K562 (cell line): ENCODE measurements around the gene FSTL4. TPM values are rescaled to one million over a fixed set of nuclear protein-coding genes. Genes with fewer than 3 reads are reported as not detected.

Experiments
- C11orf30 ChIP-seq: fragments of 450-650 bp; IDR thresholded peaks from 2 replicates; pipeline ENCODE4 v1.6.1; 2016; ENCODE audit warnings: low read depth, mild to moderate bottlenecking
- COPS2 ChIP-seq: fragments of 450-650 bp; conservative IDR thresholded peaks from 2 replicates; pipeline ENCODE4 v1.6.1; 2016; ENCODE audit warnings: mild to moderate bottlenecking, moderate library complexity
- NEUROD1 ChIP-seq: fragments of 150-350 bp; IDR thresholded peaks from 2 replicates; pipeline ENCODE4 v1.6.1; 2014; ENCODE audit warnings: borderline replicate concordance, low read length, low read depth; ENCODE audit not compliant: partially characterized antibody
- ZNF121 ChIP-seq: sonication (generic); formaldehyde crosslinking; conservative IDR thresholded peaks from 2 replicates; pipeline ENCODE4 v1.8.0; 2022; ENCODE audit warnings: missing genetic modification reagents
- ZNF431 ChIP-seq: sonication (generic); formaldehyde crosslinking; IDR thresholded peaks from 2 replicates; pipeline ENCODE4 v1.8.0; 2022; ENCODE audit warnings: mild to moderate bottlenecking, missing genetic modification reagents
- ZNF584 ChIP-seq: fragments of 200-800 bp; sonication (Bioruptor generic); IDR thresholded peaks from 2 replicates; pipeline ENCODE4 v1.6.1; 2016; ENCODE audit warnings: low read depth, mild to moderate bottlenecking, missing genetic modification characterization, missing compliant biosample characterization
- polyA plus RNA-seq, 8 experiments: library from polyadenylated mRNA; depleted of rRNA in 4 of 8; stranded (reverse) in 5 of 8; unstranded in 3 of 8; fragments of >200 nt; fragmentation: Nextera tagmentation in 2 of 8; fragmentation: Illumina TruSeq in 1 of 8; extraction: Ambion mirVana in 2 of 8; extraction: Trizol in 1 of 8; gene quantifications; 2 replicates each; pipeline versions ENCODE4 v1.2.1 to v1.2.3, GENCODE V29; 2011 to 2014; ENCODE audit warnings: inconsistent platforms in 1 of 8, missing spikeins in 1 of 8
- total RNA-seq, 7 experiments: library from RNA; depleted of rRNA in 6 of 7; stranded (reverse); fragments of >200 nt in 6 of 7; fragmentation: Illumina TruSeq in 2 of 7; extraction: Trizol in 2 of 7; gene quantifications; 2 replicates each; pipeline versions ENCODE4 v1.2.1 to v1.2.3, GENCODE V29; 2011 to 2021; ENCODE audit warnings: low replicate concordance in 1 of 7
- TF ChIP-seq, protein P1 (sequence below): fragments of 250-450 bp; sonication (Bioruptor Pico); IDR thresholded peaks from 2 replicates; pipeline ENCODE4 v1.5.0; 2022; ENCODE audit warnings: mild to moderate bottlenecking
- TF ChIP-seq, protein P2 (sequence below): sonication (generic); formaldehyde crosslinking; IDR thresholded peaks from 2 replicates; pipeline ENCODE4 v1.9.0; 2022; ENCODE audit warnings: mild to moderate bottlenecking, missing genetic modification reagents
- TF ChIP-seq, protein P3 (sequence below): fragments of 450-650 bp; IDR thresholded peaks from 2 replicates; pipeline ENCODE4 v1.6.1; 2016; ENCODE audit warnings: antibody characterized with exemption
- TF ChIP-seq, protein P4 (sequence below): fragments of 250-450 bp; sonication (Bioruptor Pico); IDR thresholded peaks from 2 replicates; pipeline ENCODE4 v1.8.0; 2021; ENCODE audit warnings: mild to moderate bottlenecking, moderate library complexity

The FSTL4 gene
- total and polyA plus RNA-seq, 9 of the 15 experiments (the other 6 are each of a cell fraction or from before 2014, with no cell fraction given) = 0.08 to 0.18 (median 0.10) TPM; not detected in 5

DNA sequence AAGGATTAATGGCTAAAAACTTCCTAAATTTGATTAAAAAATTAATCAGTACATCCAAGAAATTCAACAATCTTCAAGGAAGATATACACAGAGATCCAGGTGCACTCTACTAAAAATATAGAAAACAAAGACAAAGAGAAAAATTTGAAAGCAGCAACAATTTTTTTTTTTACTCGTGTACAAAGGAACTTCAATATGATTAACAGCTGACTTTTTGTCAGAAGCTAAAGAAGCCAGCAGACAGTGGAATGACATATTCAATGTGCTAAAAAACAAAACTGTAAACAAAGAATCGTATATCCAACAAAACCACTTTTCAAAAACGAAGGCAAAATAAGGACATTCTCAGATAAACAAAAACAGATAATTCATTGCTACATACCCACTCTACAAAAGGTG lies 234.6 kb downstream of the FSTL4 start (continued):
- TF ChIP-seq, protein P1, sequence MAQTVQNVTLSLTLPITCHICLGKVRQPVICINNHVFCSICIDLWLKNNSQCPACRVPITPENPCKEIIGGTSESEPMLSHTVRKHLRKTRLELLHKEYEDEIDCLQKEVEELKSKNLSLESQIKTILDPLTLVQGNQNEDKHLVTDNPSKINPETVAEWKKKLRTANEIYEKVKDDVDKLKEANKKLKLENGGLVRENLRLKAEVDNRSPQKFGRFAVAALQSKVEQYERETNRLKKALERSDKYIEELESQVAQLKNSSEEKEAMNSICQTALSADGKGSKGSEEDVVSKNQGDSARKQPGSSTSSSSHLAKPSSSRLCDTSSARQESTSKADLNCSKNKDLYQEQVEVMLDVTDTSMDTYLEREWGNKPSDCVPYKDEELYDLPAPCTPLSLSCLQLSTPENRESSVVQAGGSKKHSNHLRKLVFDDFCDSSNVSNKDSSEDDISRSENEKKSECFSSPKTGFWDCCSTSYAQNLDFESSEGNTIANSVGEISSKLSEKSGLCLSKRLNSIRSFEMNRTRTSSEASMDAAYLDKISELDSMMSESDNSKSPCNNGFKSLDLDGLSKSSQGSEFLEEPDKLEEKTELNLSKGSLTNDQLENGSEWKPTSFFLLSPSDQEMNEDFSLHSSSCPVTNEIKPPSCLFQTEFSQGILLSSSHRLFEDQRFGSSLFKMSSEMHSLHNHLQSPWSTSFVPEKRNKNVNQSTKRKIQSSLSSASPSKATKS (CRISPR knock-in tag) = no peak
- TF ChIP-seq ZNF121 (CRISPR knock-in tag) (no peak), C11orf30 (no peak), ZNF584 (CRISPR knock-in tag) (no peak), NEUROD1 (no peak), COPS2 (no peak), ZNF431 (CRISPR knock-in tag) (no peak)
- TF ChIP-seq, protein P2, sequence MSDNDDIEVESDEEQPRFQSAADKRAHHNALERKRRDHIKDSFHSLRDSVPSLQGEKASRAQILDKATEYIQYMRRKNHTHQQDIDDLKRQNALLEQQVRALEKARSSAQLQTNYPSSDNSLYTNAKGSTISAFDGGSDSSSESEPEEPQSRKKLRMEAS (CRISPR knock-in tag) = no peak
- TF ChIP-seq, protein P3, sequence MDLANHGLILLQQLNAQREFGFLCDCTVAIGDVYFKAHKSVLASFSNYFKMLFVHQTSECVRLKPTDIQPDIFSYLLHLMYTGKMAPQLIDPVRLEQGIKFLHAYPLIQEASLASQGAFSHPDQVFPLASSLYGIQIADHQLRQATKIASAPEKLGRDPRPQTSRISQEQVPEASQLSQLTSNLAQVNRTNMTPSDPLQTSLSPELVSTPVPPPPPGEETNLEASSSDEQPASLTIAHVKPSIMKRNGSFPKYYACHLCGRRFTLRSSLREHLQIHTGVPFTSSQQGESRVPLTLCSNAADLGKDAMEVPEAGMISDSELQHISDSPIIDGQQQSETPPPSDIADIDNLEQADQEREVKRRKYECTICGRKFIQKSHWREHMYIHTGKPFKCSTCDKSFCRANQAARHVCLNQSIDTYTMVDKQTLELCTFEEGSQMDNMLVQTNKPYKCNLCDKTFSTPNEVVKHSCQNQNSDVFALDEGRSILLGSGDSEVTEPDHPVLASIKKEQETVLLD = no peak
- TF ChIP-seq, protein P4, sequence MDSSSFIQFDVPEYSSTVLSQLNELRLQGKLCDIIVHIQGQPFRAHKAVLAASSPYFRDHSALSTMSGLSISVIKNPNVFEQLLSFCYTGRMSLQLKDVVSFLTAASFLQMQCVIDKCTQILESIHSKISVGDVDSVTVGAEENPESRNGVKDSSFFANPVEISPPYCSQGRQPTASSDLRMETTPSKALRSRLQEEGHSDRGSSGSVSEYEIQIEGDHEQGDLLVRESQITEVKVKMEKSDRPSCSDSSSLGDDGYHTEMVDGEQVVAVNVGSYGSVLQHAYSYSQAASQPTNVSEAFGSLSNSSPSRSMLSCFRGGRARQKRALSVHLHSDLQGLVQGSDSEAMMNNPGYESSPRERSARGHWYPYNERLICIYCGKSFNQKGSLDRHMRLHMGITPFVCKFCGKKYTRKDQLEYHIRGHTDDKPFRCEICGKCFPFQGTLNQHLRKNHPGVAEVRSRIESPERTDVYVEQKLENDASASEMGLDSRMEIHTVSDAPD (CRISPR knock-in tag) = no peak
- TF ChIP-seq, all 486 proteins: peak for 6
